Measurements from ENCODE around the gene GAS7.

DNA sequence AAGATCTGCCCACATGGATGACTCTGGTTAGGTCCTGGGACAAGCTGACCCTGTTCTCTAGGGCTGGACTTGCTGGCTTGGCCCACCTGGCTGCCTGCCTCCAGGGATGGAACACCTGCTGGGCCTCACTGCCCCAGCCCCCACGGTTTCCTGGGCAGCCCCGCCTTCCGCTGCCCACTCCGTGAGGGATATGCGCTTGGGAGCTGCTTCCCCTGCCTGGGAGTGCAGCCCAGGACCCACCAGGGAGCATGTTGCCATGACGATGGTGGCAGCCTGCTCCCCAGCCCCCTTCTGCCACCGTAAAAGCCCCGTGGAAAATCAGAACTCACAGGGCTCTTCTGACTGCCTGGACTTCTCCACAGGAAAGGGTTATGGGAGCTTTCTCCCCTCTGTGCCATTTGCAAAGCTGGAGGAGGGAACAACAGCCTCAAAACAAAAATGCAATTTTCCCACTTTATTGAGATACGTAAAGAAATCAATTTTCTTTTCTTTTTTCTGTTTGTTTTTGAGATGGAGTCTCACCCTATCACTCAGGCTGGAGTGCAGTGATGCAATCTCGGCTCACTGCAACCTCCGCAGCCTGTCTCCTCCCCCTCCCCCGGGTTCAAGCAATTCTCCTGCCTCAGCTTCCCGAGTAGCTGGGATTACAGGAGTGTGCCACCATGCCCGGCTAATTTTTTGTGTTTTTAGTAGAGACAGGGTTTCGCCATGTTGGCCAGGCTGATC lies 18.0 kb upstream of the GAS7 start:
- TF ChIP-seq POLR2A (IDR thresholded peaks at IDR 0.05; ENCODE audit: low read length) (no peak), GATA1 (IDR thresholded peaks at IDR 0.05; ENCODE audit: low read depth, low read length) (no peak)
